Stimulated activated CD4-positive, alpha-beta T cell treated with anti-CD3 and anti-CD28 coated beads, Interleukin-15, amount 100 ng/mL, for 1 hour (primary cell): ENCODE measurements around the gene CCNB3.
"Not testable (repeated sequence)": the region's sequence is repeated elsewhere in the genome, so short reads cannot be mapped to it uniquely, and the experiment has no call there.

Experiments used
- DNase-seq, 2 donors: peaks; one replicate each; pipeline ENCODE4 v3.0.0-alpha.2; 2020; ENCODE audit warnings: low read depth in 1 of 2, low spot score in 1 of 2

The CCNB3 gene, protein sequence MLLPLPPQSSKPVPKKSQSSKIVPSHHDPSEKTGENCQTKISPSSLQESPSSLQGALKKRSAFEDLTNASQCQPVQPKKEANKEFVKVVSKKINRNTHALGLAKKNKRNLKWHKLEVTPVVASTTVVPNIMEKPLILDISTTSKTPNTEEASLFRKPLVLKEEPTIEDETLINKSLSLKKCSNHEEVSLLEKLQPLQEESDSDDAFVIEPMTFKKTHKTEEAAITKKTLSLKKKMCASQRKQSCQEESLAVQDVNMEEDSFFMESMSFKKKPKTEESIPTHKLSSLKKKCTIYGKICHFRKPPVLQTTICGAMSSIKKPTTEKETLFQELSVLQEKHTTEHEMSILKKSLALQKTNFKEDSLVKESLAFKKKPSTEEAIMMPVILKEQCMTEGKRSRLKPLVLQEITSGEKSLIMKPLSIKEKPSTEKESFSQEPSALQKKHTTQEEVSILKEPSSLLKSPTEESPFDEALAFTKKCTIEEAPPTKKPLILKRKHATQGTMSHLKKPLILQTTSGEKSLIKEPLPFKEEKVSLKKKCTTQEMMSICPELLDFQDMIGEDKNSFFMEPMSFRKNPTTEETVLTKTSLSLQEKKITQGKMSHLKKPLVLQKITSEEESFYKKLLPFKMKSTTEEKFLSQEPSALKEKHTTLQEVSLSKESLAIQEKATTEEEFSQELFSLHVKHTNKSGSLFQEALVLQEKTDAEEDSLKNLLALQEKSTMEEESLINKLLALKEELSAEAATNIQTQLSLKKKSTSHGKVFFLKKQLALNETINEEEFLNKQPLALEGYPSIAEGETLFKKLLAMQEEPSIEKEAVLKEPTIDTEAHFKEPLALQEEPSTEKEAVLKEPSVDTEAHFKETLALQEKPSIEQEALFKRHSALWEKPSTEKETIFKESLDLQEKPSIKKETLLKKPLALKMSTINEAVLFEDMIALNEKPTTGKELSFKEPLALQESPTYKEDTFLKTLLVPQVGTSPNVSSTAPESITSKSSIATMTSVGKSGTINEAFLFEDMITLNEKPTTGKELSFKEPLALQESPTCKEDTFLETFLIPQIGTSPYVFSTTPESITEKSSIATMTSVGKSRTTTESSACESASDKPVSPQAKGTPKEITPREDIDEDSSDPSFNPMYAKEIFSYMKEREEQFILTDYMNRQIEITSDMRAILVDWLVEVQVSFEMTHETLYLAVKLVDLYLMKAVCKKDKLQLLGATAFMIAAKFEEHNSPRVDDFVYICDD (N-terminal part only)

DNA sequence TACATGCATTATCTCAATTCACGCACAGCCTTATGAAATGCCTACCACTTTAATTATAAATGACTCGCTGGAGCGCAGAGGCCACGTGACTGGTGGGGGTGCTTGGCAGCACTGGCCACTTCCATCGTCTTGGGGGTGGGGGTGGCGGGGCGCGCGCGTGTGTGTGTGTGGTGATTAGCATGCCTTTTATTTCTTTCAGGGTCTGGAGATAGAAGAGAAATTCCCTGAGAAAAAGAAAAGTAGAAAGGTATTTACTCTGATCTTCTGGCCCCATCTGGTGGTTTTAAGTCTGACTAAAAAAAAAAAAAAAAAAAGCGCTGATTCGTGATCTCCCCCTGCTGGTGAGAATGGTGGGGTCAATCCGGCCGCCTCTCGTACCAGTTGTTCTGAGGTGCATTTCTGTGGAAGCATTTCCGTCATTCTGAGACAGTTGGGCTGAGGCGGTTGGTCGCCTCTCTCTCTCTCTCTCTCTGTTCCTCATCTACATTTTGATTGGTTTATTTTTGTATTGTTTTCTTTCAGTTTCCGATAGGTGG is at the start of gene CCNB3:
Gene CCNB3, plus strand, starts transcription at position 402 of the 536 bp plus-strand sequence. CDS start 80,399 bp downstream, outside the sequence.
- peak; percentile 27 to 53 for DNase-seq

DNA sequence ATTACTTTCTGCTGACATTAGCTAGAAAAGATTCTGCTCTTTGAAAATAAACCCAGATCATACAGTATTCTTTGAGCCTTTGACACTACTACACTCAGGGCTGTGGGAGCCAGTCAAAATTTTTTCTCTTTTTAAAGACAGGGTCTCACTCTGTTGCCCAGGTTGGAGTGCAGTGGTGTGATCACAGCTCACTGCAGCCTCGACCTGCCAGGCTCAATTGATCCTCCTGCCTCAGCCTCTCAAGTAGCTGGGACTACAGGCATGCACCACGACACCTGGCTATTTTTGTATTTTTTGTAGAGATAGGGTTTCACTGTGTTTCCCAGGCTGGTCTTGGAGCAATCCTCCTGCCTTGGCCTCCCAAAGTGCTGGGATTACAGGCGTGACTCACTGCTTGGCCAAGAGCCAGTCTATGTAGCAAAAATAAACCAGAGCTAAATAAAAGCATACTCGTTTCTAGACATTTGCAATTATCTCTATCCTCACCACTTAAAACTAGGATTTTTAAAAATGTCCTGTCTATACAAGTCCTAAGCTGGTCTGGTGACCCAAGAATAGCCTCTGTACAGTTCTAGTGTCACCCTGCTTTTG is 46.9 kb upstream of the CCNB3 start:
- DNase-seq: no peak

DNA sequence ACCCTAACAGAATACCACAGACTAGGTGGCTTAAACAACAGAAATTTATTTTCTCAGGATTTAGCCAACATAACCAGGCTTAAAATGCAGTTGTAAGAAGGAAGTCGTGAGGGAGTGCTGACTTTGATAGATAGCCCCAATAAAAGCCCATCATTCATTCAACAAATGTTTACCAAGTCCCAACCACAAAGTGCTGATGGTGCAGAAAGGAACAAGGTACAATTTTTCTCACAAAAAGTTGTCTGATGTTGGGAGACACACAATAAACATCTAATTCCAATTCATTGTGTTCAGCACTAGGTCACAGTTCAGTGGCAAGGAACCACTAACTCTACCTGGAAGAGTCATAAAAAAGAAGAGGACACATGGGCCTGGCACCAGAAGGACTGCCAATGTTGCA is 46.0 kb upstream of the CCNB3 start:
- no peak for DNase-seq

GRCh38 chrX:50161127-50161526 is 43.4 kb upstream of the CCNB3 start:
- DNase-seq: no peak

DNA sequence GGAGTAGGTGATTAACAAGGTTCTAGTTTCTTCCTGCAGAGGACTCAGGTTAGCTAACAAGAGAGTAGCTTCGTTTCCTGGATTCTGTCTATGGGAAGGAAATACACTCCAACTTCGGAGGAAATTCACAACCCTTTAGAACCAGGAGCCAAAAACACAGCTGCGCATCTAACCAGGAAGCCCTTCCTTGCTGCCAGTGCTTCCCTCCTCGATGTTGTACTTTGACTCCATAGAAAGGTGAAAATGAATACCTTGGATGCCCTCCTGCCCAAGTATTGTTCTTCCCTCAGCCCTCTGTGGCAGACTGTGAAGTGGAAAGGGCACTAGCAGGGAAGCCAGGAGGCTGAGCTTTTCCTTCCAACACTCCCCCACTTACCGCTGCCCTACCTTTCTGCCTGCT is 38.8 kb upstream of the CCNB3 start:
- DNase-seq: no peak

DNA sequence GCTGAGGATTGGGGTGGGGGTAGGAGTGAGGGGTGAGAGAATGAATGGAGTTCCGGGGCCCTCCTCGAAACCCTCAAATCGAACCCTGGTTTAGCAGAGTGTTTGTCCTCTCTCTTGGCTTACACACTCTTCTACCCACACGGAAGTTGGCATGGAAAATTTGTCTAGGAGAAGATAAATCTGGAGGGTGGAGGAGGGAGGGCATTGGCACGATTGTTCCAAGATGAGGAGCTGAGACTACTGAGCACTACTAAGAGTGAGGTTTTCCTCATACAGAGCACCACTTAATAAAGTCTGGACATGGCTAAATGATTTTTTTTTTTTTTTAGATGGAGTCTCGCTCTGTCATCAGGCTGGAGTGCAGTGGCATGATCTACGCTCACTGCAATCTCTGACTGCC is 37.2 kb upstream of the CCNB3 start:
- DNase-seq: no peak

DNA sequence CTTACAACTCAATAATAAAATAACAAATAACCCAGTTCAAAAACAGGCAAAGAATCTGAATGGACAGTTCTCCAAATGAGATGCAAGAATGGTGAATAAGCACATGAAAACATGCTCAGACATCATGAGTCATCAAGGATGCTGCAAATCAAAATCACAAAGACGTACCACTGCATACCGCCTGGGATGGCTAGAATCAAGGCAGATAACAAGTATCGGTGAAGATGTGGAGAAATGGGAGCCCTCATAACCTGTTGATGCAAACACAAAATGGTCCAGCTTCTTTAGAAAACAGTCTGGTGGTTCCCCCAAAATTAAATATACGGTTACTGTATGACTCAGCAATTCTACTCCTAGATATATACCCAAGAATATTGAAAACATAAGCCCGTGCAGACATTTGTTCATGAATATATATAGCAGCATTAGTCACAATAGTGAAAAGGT is 36.3 kb upstream of the CCNB3 start:
- no peak for DNase-seq

DNA sequence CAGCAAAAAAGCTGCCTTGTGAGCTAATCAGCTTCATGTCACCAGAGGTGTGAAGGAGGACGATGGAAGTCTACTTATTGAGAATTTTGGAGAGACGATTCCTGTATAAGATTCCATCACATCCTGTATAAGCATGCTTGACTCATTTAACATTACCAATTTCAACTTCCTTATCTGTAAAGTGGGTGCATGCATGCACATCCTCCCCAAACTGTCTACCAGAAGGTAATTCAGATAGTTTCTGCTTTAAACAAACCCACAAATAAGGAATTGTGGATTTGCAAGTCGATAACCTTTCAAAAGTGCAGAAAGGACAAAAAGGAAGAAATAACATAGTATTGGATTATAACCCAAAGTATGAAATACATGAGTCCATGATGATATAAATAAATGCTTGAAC is 34.8 kb upstream of the CCNB3 start:
- no peak for DNase-seq

DNA sequence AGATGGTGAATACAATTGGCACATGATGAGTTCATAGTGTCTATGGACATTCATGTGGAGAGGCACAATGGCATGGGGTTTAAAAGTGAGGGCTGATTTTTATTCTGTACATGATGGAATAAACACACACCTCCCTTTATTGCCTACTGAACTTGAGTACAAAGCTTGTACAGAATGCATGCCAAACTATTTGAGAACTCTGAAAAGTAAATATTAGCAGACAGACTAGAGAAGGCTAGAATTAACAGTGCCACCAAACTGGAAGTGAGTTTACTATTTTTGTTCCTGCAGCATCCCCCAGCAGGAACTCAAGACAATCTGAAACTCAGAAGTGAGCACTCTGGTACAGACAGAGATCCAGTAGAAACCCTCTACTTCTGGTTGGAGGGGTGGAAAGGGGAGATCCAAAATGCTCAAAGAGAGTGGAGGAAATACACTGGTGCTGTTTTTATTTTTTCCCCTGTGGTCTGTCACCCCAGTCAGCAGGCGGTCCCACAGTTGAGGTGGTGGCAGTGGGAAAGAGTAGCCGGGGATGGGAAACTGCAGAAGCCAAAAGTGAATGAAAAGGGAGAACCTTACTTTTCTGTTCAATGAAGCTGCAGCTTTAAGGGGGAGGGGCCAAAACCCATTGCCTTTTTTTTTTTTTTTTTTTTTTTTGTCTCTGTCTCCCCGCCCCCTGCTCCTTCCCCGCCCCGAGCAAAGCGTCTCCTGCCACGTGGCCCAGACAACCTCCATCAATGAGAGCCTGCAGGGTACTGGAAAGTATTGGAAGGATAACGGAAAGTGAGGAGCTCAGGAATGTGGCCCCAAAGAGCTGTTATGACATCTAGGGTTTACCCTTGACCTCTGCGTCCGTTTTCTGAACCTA is 24.3 kb upstream of the CCNB3 start:
- no peak for DNase-seq

- no peak for DNase-seq
Observed at GRCh38 chrX:50183891-50184290, 20.7 kb upstream of the CCNB3 start.

DNA sequence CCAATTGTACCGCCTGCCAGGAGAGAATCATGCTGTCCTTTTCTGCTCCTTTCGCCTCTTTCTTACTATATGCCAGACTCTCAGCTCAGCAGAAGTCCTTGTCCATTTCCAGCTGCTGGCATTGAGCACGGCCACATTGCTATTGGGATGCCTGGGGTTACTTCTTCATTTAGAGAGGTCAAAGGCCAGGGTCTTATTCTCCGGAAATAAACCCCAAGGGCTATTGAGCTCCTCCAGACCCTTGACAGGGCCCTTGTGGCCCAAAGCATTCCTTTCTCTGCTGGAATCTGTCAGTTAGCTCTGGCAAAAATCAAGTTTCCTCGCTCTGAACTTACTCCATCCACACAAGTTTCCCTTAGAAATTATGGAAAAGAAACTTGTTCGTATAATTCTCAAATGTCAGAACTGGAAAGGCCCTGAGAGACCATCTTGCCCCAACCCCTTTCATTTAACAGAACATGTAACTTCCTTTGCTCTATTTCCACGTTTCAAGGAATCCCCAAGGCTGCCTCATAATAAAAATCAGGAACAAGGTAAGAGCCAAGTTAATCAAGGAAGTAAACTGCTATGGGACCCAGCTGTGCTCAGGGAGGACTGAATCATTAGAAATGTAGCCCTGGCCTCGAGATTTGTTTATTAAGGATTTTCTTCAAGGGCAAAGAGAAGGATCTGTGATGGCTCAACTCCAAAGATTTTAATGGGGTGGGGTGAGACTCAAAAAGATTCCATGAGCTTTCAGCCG is 15.5 kb upstream of the CCNB3 start:
- DNase-seq: no peak

GRCh38 chrX:50198348-50198747 is 6.2 kb upstream of the CCNB3 start:
- DNase-seq: no peak

GRCh38 chrX:50200907-50201306 is 3.7 kb upstream of the CCNB3 start, which contains the start of gene AKAP4:
Gene AKAP4 (minus strand): TSS chrX:50201007. CDS start chrX:50200889, 118 bp downstream.
- no peak for DNase-seq

- DNase-seq: no peak
Observed at GRCh38 chrX:50202539-50202938, 2.0 kb upstream of the CCNB3 start.

DNA sequence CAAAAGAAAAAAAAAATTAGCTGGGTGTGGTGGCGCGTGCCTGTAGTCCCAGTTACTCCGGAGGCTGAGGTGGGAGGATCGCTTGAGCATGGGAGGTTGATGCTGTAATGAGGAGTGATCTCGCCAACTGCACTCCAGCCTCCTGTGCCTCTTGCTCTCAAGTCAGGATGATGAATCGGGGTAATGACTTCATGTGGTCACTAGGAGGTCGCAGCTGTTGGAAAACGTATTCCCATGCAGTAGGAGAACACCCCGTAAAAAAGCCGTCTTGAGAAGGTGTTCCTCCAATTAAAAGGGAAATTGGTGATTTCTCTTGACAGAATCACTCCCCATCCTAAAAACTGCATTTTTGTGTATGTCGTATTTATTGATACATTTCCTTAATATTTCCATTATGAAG is 2.2 kb downstream of the CCNB3 start:
- no peak for DNase-seq

GRCh38 chrX:50211510-50211909 is 6.9 kb downstream of the CCNB3 start:
- no peak for DNase-seq

- no peak for DNase-seq
Observed at GRCh38 chrX:50281253-50281652, 76.7 kb downstream of the CCNB3 start.

- no peak for DNase-seq
Observed at GRCh38 chrX:50327235-50327634, 122.7 kb downstream of the CCNB3 start.

- not testable (repeated sequence) for DNase-seq
Observed at GRCh38 chrX:50332668-50333067, 128.1 kb downstream of the CCNB3 start.
